OCI-LY1 (cell line): Measurements from ENCODE around the gene GRID2.

Experiments used
- H2AFZ ChIP-seq: fragments of 200-600 bp; sonication (generic), shearing (Covaris generic); 2 replicates; pipeline ENCODE4 v1.6.0; 2014; ENCODE audit warnings: antibody characterized with exemption, mild to moderate bottlenecking, low read length
- H3F3A ChIP-seq: fragments of 200-600 bp; sonication (generic), shearing (Covaris generic); 2 replicates; pipeline ENCODE4 v1.6.0; 2014; ENCODE audit warnings: mild to moderate bottlenecking, antibody characterized with exemption, low read length, moderate library complexity; ENCODE audit not compliant: insufficient read depth
- H3K27ac ChIP-seq: fragments of 200-600 bp; sonication (generic); 2 replicates; pipeline ENCODE4 v1.5.1; 2014; ENCODE audit warnings: low read length, mixed run types, mild to moderate bottlenecking, low read depth; ENCODE audit not compliant: poor library complexity, severe bottlenecking
- H3K27me3 ChIP-seq: fragments of 200-600 bp; sonication (generic); 2 replicates; pipeline ENCODE4 v1.6.0; 2014; ENCODE audit warnings: antibody characterized with exemption, mild to moderate bottlenecking, low read length, moderate library complexity; ENCODE audit not compliant: insufficient read depth
- H3K36me3 ChIP-seq: fragments of 200-600 bp; sonication (generic); 2 replicates; pipeline ENCODE4 v1.6.1; 2014; ENCODE audit warnings: mild to moderate bottlenecking, antibody characterized with exemption, low read length, moderate library complexity, mixed read lengths; ENCODE audit not compliant: insufficient read depth
- H3K4me1 ChIP-seq: fragments of 200-600 bp; sonication (generic); 2 replicates; pipeline ENCODE4 v1.5.1; 2014; ENCODE audit warnings: mild to moderate bottlenecking, low read length, moderate library complexity; ENCODE audit not compliant: insufficient read depth, severe bottlenecking
- H3K4me2 ChIP-seq: fragments of 200-600 bp; sonication (generic), shearing (Covaris generic); 2 replicates; pipeline ENCODE4 v1.6.1; 2014; ENCODE audit warnings: low read length
- H3K4me3 ChIP-seq: fragments of 200-600 bp; sonication (generic); 2 replicates; pipeline ENCODE4 v1.5.1; 2014; ENCODE audit warnings: low read length, low read depth, mild to moderate bottlenecking, mixed read lengths; ENCODE audit not compliant: poor library complexity, severe bottlenecking
- H3K79me2 ChIP-seq: fragments of 200-600 bp; shearing (Covaris generic); 2 replicates; pipeline ENCODE4 v1.6.1; 2016; ENCODE audit warnings: mixed run types, low read length, mixed read lengths; ENCODE audit not compliant: insufficient read depth
- H3K9ac ChIP-seq: fragments of 200-600 bp; sonication (generic), shearing (Covaris generic); 2 replicates; pipeline ENCODE4 v1.6.1; 2014; ENCODE audit warnings: mild to moderate bottlenecking, low read length, mixed read lengths
- H3K9me2 ChIP-seq: fragments of 200-600 bp; sonication (generic), shearing (Covaris generic); 2 replicates; pipeline ENCODE4 v1.6.1; 2014; ENCODE audit warnings: low read depth, mild to moderate bottlenecking, low read length, mixed read lengths
- H3K9me3 ChIP-seq: fragments of 200-600 bp; shearing (Covaris generic); 2 replicates; pipeline ENCODE4 v1.6.1; 2014; ENCODE audit warnings: low read length, mixed read lengths
- H4K20me1 ChIP-seq: fragments of 200-600 bp; sonication (generic), shearing (Covaris generic); 2 replicates; pipeline ENCODE4 v1.6.0; 2016; ENCODE audit warnings: mild to moderate bottlenecking, low read length; ENCODE audit not compliant: insufficient read depth
- EZH2 ChIP-seq: fragments of 200-600 bp; sonication (generic), shearing (Covaris generic); IDR thresholded peaks from 2 replicates; pipeline ENCODE4 v1.8.0; 2017; ENCODE audit warnings: borderline replicate concordance, mixed run types, mild to moderate bottlenecking, antibody characterized with exemption, low read length, moderate library complexity, mixed read lengths
- TF ChIP-seq, protein P1 (sequence below): fragments of 200-600 bp; sonication (generic), shearing (Covaris generic); IDR thresholded peaks from 2 replicates; pipeline ENCODE4 v1.5.1; 2017; ENCODE audit warnings: mild to moderate bottlenecking, antibody characterized with exemption, low read length, moderate library complexity, mixed read lengths

Gene GRID2

GRCh38 chr4:93469560-93469959, 1165.8 kb downstream of the GRID2 start:
- H3K9me3 ChIP-seq, result no peaks in the 10 kb centered on the region
- no peak overlapping the region for H3K4me2 ChIP-seq
- H3K36me3 ChIP-seq, result no peaks in the 10 kb centered on the region
- H3K79me2 ChIP-seq, result no peaks in the 10 kb centered on the region
- H3K27ac ChIP-seq, result no peak overlapping the region
- no peaks in the 10 kb centered on the region for H3K9me2 ChIP-seq
- no peaks in the 10 kb centered on the region for H4K20me1 ChIP-seq
- no peaks in the 10 kb centered on the region for H3F3A ChIP-seq
- no peak overlapping the region for H3K4me3 ChIP-seq
- no peak overlapping the region for H2AFZ ChIP-seq
- no peaks in the 10 kb centered on the region for H3K4me1 ChIP-seq
- TF ChIP-seq EZH2, result no peak
- TF ChIP-seq, protein P1, sequence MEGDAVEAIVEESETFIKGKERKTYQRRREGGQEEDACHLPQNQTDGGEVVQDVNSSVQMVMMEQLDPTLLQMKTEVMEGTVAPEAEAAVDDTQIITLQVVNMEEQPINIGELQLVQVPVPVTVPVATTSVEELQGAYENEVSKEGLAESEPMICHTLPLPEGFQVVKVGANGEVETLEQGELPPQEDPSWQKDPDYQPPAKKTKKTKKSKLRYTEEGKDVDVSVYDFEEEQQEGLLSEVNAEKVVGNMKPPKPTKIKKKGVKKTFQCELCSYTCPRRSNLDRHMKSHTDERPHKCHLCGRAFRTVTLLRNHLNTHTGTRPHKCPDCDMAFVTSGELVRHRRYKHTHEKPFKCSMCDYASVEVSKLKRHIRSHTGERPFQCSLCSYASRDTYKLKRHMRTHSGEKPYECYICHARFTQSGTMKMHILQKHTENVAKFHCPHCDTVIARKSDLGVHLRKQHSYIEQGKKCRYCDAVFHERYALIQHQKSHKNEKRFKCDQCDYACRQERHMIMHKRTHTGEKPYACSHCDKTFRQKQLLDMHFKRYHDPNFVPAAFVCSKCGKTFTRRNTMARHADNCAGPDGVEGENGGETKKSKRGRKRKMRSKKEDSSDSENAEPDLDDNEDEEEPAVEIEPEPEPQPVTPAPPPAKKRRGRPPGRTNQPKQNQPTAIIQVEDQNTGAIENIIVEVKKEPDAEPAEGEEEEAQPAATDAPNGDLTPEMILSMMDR, result no peak
- no peaks in the 10 kb centered on the region for H3K27me3 ChIP-seq
- no peak overlapping the region for H3K9ac ChIP-seq

- H3K9me2 ChIP-seq, result no peaks in the 10 kb centered on the region
- H3K9ac ChIP-seq, result no peak overlapping the region
- H4K20me1 ChIP-seq, result no peaks in the 10 kb centered on the region
- H3K4me3 ChIP-seq, result no peak overlapping the region
- no peak overlapping the region for H2AFZ ChIP-seq
- TF ChIP-seq EZH2, result no peak
- TF ChIP-seq, protein P1, result no peak
- no peaks in the 10 kb centered on the region for H3F3A ChIP-seq
- H3K27me3 ChIP-seq, result no peaks in the 10 kb centered on the region
- H3K4me1 ChIP-seq, result no peaks in the 10 kb centered on the region
- H3K27ac ChIP-seq, result no peak overlapping the region
- H3K79me2 ChIP-seq, result no peaks in the 10 kb centered on the region
- no peaks in the 10 kb centered on the region for H3K9me3 ChIP-seq
- H3K4me2 ChIP-seq, result no peak overlapping the region
- no peaks in the 10 kb centered on the region for H3K36me3 ChIP-seq
Observed at GRCh38 chr4:93475730-93476129, 1172.0 kb downstream of the GRID2 start.

GRCh38 chr4:93478805-93479204, 1175.0 kb downstream of the GRID2 start:
- no peak for TF ChIP-seq EZH2
- TF ChIP-seq, protein P1, result no peak
- H3K4me2 ChIP-seq, result no peak overlapping the region
- no peaks in the 10 kb centered on the region for H3K79me2 ChIP-seq
- no peaks in the 10 kb centered on the region for H3K9me2 ChIP-seq
- H3K4me3 ChIP-seq, result no peak overlapping the region
- H3K27me3 ChIP-seq, result no peaks in the 10 kb centered on the region
- no peaks in the 10 kb centered on the region for H3F3A ChIP-seq
- H2AFZ ChIP-seq, result no peak overlapping the region
- no peaks in the 10 kb centered on the region for H4K20me1 ChIP-seq
- H3K27ac ChIP-seq, result no peak overlapping the region
- H3K9ac ChIP-seq, result no peak overlapping the region
- no peaks in the 10 kb centered on the region for H3K36me3 ChIP-seq
- H3K4me1 ChIP-seq, result no peaks in the 10 kb centered on the region
- H3K9me3 ChIP-seq, result no peaks in the 10 kb centered on the region
